NCI-H2171 treated with DMSO at 0.1 percent for 48 hours (cell line): ENCODE measurements around the gene KRT39.

Source experiments
- DNase-seq: peaks from one replicate; lab custom pipeline; 2025; lab: John Stamatoyannopoulos, UW

The KRT39 gene

GRCh38 chr17:40966848-40967247 lies at the start of gene KRT39:
TSS of gene KRT39 (minus strand) at chr17:40966948. CDS start at chr17:40966856, 92 bp downstream.
- no peak for DNase-seq

DNA sequence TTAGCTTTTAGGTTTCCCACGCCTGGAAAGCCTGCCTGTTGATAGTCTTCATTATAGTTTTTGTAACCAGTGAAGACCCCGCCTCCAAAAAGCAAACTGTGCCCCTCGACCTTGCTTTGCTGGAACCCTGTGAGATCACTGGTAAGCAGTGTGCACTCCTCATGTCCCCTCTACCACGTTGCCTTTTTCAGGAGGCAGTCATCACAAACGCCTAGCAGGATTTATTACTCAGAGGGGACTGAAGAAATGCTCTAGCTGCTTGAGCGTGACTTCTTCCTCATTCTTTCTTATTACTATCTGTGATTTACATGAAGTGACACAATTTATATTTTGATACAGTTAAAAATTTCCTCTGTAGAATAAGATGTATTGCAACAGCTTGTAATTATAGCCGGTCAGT lies 48.7 kb upstream of the KRT39 start:
- DNase-seq = no peak

DNA sequence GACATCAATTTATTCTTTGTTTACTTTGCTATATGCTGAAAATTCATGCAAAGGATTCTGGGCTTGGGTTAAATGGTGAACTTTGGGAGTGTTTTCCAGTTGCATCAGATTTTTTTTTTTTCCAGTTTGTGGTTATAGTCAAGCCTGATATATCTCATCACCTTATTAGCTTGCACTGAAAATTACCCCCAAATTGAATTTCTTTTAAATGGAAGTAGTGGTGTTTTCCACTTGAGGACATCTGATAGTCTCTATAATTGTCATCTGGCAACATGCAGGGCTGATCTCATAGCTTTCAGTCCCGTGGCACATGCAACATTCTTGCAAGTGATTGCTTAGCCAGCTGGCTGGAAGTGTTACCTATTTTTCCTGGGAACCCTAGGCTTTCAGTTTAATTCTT lies 46.9 kb upstream of the KRT39 start:
- DNase-seq = no peak

- DNase-seq = no peak
Measured at GRCh38 chr17:41013181-41013580, 46.4 kb upstream of the KRT39 start.

DNA sequence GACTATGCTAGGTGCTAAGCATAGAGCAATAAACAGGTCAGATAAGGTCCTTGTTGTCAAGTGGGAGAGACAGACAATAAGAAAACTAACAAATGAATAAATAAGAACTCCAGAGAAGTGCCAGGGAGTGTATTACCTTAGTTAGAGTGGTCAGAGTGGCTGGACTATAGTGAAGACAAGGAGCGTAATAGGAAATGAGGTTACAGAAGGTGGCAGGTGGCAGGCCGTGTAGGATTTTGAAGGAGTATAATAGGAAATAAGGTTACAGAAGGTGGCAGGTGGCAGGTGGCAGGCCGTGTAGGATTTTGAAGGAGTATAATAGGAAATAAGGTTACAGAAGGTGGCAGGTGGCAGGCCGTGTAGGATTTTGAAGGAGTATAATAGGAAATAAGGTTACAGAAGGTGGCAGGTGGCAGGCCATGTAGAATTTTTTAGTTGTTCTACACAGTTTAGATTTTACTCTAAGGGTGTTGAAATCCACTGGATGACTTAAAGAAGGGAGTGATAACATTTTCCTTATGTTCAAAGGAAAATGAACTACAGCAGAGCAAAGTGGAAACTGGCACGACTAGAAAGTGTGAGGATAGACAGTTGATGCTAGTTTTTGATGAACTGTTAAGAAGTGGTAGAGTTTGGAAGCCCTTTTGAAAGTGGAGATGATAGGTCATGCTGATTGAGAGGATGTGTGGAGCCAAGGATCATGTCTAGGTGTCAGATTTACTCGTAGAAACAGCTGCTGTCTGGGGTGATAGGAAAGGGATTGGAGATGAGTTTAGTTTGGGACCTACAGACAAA lies 45.8 kb upstream of the KRT39 start:
- DNase-seq = no peak

GRCh38 chr17:41010441-41010840 lies 43.7 kb upstream of the KRT39 start:
- DNase-seq = no peak

GRCh38 chr17:41009936-41010335 lies 43.2 kb upstream of the KRT39 start:
- no peak for DNase-seq

- no peak for DNase-seq
Measured at GRCh38 chr17:41009301-41009760, 42.6 kb upstream of the KRT39 start.

DNA sequence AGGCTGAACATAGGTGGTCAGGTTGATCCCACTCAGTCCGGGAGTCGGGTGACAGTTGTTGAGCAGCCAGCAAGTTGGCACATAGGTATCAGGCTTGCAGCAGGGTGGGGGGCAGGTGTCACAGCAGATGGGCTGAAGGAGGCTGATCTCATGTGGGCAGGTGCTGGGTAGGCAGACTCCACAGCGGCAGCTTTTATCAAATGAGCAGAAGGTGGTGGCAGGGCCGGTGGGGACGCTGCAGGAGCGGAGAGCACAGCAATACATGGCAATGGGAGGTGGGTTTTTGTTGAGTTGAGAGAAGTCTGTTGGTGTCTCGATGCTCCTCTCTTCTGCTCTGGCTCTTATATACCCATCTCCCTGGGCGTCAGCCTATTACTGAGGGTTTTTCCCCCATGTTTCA lies 42.1 kb upstream of the KRT39 start, which contains the start of gene KRTAP3-1:
TSS of gene KRTAP3-1 (minus strand) at position 318 of the 400 bp plus-strand sequence. CDS start at position 264, 54 bp downstream.
- DNase-seq = peak; percentile 72

DNA sequence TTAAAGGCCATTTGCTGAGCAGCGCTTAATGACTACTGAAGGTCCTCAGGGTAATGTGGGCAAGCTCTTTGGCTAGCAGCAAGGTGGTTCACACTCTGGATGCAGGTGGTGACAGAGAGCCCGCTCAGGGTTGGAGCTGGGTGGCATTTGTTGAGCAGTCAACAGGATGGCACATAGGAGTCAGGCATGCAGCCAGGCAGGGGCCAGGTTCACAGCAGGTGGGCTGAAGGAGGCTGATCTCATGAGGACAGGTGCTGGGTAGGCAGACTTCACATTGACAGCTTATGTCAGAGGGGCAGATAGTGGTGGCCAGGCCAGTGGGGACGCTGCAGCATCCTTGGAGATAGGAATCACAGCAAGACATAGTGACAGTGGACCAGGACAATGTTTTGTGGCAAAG lies 37.6 kb upstream of the KRT39 start:
- no peak for DNase-seq

GRCh38 chr17:41003926-41004325 lies 37.2 kb upstream of the KRT39 start:
- no peak for DNase-seq

DNA sequence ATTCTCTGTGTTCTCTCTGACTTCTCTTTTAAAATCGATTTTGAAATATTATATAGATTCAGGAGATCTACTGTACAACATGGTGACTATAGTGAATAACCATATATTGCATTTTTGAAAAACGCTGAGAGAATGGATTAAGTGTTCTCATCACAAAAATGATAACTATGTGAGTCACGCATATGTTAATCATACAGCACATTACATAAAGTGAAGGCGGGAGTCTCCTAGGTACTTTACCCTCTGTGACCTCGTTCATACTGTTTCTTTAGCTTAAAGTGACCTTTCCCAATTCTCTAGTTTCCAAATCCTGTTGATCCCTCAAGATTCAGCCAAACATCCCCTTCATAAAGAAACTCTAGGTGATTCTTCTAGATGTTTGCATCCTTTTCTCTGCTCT lies 36.1 kb upstream of the KRT39 start:
- DNase-seq = no peak

- DNase-seq = no peak
Measured at GRCh38 chr17:41001795-41002194, 35.0 kb upstream of the KRT39 start.

DNA sequence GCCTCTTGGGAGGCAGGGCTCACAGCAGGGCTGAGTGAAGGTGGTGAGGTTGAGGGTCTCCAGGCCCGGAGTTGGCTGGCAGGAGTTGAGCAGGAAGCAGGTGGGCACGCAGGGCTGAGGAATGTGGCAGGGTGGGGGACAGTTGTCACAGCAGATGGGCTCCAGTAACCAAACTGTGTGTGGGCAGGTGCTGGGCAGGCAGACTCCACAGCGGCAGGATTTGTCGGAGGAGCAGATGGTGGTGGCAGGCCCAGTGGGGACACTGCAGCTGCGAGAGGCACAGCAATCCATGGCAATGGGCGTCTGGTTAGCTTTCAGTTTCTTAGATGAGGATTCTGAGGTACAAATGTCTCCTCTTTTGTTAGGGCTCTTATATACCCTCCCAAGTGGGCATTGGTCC lies 32.8 kb upstream of the KRT39 start, which contains the start of gene KRTAP3-2:
TSS of gene KRTAP3-2 (minus strand) at position 344 of the 400 bp plus-strand sequence. CDS start at position 291, 53 bp downstream.
- peak; percentile 6 for DNase-seq

- no peak for DNase-seq
Measured at GRCh38 chr17:40997361-40997760, 30.6 kb upstream of the KRT39 start.

GRCh38 chr17:40996829-40997228 lies 30.1 kb upstream of the KRT39 start:
- DNase-seq = no peak

DNA sequence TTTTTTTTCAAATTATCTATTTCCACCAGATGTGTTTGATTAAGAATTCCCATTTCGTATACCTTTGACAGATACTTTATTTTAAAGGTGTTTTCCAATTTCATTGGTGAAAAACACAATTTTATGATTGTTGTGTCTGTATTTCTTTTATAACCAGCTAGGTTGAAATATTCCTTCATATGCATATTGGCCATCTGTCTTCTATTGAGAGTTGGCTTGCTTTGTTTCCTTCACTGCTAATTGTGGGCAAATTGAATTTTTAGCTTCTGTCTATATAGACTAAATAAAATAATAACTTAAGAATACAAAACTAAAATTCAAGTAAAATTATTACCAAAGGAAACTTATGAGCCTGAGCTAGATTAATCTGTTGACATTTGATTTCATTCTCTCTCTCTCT lies 28.4 kb upstream of the KRT39 start:
- DNase-seq = no peak

DNA sequence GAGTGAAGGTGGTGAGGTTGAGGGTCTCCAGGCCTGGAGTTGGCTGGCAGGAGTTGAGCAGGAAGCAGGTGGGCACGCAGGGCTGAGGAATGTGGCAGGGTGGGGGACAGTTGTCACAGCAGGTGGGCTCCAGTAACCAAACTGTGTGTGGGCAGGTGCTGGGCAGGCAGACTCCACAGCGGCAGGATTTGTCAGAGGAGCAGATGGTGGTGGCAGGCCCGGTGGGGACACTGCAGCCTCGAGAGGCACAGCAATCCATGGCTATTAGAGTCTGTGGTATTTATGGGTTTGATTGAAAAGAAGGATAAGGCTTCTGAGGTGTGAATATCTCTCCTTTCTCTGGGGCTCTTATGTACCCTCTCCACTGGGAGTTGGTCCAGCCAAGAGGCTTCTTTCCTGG lies 27.1 kb upstream of the KRT39 start, which contains the start of gene KRTAP3-3:
TSS of gene KRTAP3-3 (minus strand) at position 326 of the 400 bp plus-strand sequence. CDS start at position 259, 67 bp downstream.
- DNase-seq = no peak

- no peak for DNase-seq
Measured at GRCh38 chr17:40993084-40993483, 26.3 kb upstream of the KRT39 start.

DNA sequence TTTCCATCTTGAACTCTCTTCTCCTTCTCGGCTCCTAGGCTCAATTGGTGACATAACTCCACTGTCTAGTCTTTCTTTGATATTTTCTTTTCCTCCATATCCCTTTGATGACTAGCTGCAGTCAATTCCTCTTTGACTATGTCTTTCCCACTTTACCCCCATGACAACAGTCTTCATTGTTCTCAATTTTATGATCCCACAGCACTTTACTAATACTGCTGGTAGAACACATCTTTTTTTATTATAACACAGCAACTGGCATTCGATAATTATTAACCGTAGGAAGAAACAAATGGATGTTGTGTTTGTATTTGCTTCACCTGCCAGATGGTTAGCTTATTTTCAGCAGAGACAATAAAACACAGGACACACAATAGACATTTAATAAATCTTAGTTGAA lies 25.9 kb upstream of the KRT39 start:
- no peak for DNase-seq

DNA sequence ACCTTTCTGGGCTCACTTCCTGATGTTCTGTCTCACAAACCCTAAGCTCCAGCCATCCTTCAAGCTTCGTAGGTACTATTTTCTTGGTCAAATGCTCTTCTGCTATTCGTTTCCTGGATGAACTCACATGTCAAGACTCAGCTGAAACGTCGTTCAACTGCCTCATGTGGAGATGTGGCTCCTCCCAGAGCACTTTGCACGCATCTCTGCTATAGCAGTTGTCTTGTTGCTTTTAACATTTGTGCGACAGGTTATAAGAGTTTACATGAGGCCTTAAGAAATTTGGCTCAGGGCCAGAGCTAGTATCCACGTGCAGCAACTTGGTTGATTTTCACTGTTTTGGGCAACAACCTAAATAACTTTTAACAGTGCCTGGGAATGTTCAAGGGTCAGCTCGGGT lies 20.2 kb upstream of the KRT39 start:
- DNase-seq = no peak

DNA sequence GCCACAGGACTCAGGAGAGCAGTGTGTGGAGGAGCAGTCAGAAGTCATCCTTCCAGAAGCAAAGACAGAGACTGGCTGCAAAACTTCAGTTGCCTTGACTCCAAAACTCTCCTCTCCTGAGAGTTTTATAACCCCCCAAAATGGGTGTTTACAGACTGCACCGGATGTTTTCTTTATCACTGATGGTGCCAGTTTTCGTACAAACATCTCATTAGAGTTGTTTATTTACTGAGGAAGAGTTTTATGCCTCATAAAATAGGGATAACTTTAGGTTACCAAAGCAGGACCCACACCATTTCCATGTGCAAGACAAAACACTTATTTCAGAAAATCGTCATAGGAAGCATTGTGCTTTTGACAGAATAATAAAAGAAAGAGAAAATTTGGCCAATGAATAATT lies 17.5 kb upstream of the KRT39 start, which contains the start of gene KRT40:
TSS of gene KRT40 (minus strand) at position 101 of the 400 bp plus-strand sequence. CDS start at position 48, 53 bp downstream.
- DNase-seq = no peak

DNA sequence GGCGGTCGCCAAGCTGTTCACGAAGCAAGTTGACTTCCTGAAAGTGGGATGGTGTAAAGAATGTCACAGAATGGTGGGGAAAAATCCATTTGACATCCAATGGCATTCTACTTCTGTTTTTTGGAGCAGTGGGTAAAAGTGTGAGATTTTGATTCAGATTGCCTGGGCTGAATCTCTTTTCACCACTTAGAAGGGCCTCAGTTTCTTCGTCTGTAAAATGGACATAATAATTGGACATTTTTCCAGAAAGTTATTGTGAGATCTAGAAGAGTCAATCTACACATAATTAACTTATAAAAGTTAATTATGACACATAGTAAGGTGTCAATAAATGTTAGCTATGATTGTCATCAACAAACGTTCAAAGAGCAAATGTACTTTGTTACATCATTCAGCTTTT lies 14.4 kb upstream of the KRT39 start:
- DNase-seq = no peak

DNA sequence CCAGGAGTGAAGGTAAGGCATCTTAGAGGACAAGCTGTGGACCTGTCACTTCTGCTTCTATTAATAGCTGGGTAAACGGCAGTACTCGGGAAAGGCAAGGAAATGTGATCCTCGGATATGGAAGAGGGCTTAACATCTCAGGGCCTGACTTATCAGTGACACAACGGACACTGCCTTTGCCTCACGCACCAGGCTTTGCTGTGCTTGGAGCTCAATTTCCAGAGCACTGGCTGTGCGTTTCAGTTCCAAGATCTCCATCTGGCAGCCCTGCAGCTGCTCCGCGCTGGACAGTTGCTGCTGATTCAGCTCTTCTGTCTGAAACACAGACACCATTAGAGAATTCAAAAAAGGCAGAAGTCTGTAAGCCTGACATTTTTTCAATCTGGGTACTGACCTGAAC lies 13.8 kb upstream of the KRT39 start:
- no peak for DNase-seq
